Erythroblast (primary cell): ENCODE data around the gene SRRM2.

Source experiments
- GATA1 ChIP-seq: IDR thresholded peaks from 2 replicates; pipeline ENCODE4 v1.6.1; 2011; ENCODE audit warnings: low read depth, mild to moderate bottlenecking, control low read depth, low read length, moderate library complexity
- POLR2A ChIP-seq: IDR thresholded peaks from 2 replicates; pipeline ENCODE4 v1.6.1; 2011; ENCODE audit warnings: mild to moderate bottlenecking, low read length

GRCh38 chr16:2785101-2785991 lies 32.9 kb downstream of the SRRM2 start:
- TF ChIP-seq POLR2A (no peak), GATA1 (no peak)
